HTERT RPE-1 (cell line): ENCODE data around the gene ADAM11.

ENCODE experiments used
- in situ Hi-C: fragments of 300-500 bp; cut with MboI; formaldehyde crosslinking; loops from 4 replicates; pipeline ENCODE4 v1.14.3; 2020; ENCODE audit warnings: low sequenced_read_pairs

ADAM11 gene

GRCh38 chr17:44757045-44757917, 1.5 kb upstream of the ADAM11 start:
- in situ Hi-C loops: no loop called here

- in situ Hi-C loops: no loop called here
Observed at GRCh38 chr17:44757918-44758413, 822 bp upstream of the ADAM11 start.

GRCh38 chr17:44759086-44759915, 513 bp downstream of the ADAM11 start:
- in situ Hi-C loops: no loop called here

- in situ Hi-C loops: no loop called here
Observed at GRCh38 chr17:44759916-44760243, 1.1 kb downstream of the ADAM11 start.

DNA sequence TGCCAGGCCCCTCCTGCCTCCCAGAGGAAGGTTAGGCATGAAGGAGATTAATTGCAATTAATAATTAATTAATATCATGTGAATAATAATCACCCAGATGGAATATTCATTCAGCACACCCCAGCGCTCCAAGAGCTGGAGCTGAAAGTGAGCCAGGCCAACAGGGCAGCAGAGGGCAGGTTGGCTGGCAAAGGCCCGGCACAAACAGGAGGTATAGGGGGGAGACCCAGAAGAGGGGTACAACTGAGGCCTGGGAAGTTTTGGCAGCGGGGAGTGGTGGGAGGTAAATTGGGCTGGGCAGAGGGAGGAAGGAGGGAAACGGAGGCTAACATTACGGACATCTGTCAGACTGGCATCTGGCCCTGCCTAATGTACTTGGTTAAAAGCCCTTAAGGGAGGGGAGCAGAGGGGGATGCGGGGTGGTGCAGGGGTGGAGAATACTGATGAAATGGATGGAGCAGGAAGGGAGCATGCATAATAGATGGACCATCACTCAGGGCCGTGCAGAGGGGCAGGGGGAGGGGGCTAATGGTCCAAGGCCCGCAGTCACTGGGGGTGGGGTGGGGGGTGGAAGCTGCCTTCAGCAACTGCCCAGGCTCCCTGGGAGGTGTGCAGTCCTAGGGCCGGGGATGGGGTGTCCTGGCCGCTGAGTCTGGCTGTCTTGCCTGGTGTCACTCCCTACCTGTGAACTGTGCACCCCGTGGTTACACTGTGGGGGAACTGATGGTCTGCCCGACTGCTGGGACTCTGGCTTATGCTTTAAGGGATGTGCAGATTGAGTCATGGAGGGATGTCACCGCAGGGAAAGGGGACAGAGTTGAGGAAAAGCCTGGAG, 1.9 kb downstream of the ADAM11 start:
- in situ Hi-C loops: no loop called here

DNA sequence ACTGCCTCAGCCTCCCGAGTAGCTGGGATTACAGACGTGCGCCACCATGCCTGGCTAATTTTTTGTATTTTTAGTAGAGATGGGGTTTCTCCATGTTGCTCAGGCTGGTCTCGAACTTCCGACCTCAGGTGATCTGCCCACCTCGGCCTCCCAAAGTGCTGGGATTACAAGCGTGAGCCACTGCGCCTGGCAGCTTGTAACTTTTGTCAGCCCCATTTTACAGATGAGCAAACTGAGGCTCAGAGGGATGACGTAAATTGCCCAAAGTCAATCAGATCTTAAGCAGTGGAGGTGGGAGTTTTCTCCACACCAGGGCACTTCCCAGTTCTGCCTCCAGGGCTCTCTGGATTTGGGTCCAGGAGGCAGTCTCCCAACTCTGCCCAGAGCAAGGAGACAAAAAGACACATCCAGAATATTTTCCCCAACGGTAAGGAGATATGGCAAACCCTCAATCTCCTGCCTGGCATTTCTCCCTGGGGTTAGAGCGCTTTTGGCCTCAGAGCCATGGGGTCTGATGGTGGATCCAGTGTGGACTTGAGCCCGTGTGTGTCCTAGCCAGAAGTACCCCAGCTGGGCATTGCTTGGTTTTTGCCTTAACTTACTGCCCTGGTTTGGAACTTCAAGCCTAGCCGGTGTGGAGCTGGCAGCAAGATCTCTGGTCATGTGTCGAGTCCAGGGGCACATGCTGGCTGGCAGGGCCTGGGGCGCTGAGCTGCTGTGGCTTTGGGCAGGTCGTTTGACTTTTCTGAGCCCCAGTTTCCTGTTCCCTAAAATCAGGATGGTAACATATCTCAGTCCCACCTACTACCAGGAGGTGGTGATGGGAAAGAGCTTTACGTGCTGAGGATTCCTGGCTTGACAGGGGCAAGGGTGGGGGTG, 3.4 kb downstream of the ADAM11 start:
- in situ Hi-C loops: no loop called here

DNA sequence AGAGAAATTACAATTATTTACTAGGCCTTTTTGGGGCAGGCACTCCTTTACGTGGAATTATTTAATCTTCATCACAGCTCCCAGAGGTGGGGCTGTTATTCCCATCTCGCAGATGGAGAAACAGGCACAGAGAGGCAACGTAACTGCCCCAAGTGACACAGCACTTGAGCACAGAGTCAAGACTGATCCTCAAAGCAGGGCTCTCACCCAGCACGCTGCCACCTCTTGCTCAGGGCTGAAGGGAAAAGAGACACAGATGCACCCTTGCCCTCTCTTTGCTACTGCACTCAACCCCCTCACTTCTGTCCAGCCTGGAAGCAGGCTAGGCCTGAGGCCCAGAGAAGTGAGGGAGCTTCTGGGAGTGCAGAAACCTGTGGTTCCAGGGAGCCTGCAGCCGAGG, 4.4 kb downstream of the ADAM11 start:
- in situ Hi-C loops: no loop called here

- in situ Hi-C loops: no loop called here
Observed at GRCh38 chr17:44765965-44766364, 7.2 kb downstream of the ADAM11 start.

DNA sequence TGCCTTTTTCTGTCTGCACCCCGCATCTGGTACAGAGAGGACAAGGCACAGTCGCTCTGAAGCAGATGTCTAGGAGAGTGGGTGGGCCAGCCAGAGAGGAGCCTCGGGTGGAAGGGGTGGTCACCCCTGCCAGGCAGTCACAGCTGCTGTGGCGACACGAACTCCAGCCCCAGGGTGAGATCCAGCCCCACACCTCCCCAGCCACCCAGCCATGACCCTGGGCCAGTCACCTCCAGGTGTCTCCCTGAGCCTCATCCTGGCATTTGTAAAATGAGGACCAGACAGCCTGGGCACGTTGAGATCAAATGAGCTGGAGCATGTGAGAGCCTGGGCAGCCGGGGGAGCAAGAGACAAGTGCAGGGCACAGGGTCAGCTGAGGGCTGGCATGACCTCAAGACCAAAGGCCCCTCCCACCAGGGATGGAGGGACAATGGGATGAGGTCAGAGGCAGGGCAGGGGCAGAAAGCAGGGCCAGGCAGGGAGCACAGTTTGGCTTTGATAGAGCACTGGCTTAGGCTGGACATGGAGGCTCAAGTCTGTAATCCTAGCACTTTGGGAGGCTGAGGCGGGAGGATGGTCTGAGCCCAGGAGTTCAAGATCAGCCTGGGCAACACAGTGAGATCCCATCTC, 7.7 kb downstream of the ADAM11 start:
- in situ Hi-C loops: no loop called here

- in situ Hi-C loops: no loop called here
Observed at GRCh38 chr17:44767493-44767892, 8.7 kb downstream of the ADAM11 start.

- in situ Hi-C loops: no loop called here
Observed at GRCh38 chr17:44768505-44769142, 9.8 kb downstream of the ADAM11 start.

DNA sequence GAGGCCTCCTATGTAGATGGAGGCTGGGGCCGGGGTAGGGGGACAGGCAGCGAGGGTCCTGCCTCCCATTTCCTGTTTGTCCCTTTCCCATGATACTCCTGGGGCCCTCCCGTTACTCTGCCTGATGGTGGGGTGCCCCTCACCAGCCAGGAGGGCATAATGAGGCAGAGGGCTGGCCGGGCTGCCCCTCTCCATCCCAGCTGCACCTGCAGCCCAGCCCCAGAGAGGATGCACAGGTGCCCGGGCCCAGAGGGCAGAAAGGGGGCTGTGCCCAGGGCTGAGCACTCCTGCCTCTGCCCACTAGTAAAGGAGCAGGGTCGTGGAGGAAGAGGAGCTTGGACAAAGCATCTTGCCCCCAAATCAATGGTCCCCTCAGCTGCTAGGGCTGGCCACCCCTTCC, 10.4 kb downstream of the ADAM11 start:
- in situ Hi-C loops: no loop called here

DNA sequence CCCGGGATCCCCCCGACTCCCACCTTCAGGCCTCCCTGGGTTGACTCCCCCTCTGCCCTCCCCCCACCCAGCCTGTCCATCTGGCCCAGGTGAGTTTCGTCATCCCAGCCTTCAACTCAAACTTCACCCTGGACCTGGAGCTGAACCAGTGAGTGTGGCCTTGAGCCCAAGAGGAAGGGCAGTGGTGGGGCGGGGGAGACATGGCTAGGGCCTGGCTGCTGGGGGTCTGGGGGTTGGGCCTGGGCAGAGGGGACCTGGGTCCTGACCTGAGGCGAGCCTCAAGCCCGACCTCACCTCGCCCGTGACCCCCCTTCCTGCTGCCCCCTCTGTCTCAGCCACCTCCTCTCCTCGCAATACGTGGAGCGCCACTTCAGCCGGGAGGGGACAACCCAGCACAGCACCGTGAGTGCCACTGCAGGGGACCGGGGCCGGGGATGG, 10.9 kb downstream of the ADAM11 start:
- in situ Hi-C loops: no loop called here

DNA sequence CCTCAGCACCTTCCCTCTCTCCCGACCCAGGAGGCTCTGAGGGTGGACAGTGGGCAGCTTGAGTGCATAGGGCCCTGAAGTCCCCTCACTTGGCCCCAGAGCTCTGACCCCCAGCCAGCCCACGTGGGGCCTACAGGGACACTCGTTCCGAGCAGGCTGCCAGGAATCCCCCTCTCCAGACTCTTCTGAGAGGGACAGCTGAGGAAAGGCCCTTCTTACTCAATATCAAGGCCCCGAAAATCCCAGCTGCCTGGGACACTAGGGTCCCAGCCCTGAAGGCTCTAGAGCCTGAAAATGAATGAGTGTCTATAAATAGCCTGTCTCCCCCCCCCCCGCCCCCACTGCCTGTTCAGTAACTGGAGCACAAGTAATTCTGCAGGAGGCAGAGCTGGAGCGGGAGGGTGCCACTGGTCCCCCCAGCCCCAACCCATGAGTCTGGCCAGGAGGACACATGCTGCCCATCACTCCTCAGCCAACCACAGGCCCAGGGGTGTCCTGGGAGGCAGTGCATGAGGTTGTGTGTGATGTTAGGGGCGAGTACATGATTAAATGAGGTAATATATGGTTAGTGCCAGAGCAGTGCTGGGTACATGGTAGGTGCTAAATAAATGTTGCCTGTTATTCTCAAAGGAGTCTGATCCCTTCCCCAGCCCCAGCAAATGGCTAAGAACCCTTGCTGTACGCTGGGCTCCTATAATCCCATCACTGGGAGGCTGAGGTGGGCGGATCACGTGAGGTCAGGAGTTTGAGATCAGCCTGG, 11.6 kb downstream of the ADAM11 start:
- in situ Hi-C loops: no loop called here

DNA sequence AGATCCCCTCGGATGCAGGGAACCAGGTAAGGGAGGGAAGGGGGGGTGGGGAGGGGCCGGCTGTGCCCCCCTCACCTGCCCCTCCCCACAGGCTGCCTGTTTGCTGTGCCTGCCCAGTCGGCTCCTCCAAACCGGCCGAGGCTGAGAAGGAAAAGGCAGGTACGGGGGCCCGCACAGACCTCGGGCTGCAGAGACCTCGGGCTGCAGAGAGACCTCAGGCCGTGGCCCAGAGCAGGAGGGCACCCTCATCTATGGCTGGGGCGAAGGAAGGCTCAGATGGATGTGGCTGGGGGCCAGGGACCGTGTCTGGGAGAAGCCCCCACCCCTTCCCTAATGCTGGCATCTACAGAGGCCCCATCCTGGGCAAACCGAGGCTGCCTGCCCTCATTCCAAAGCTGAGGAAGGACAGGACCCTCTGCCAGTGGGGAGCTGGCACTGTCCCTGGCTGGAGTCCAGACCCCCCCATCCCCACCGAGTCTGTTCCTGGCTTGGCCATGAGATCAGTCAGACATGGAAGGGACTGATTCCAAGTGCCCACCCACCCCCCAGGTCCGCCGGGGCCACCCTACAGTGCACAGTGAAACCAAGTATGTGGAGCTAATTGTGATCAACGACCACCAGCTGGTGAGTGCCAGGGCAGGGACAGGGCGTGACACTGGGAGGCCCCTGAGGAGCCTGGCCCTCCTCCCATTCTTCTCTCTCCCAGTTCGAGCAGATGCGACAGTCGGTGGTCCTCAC, 13.7 kb downstream of the ADAM11 start:
- in situ Hi-C loops: no loop called here

DNA sequence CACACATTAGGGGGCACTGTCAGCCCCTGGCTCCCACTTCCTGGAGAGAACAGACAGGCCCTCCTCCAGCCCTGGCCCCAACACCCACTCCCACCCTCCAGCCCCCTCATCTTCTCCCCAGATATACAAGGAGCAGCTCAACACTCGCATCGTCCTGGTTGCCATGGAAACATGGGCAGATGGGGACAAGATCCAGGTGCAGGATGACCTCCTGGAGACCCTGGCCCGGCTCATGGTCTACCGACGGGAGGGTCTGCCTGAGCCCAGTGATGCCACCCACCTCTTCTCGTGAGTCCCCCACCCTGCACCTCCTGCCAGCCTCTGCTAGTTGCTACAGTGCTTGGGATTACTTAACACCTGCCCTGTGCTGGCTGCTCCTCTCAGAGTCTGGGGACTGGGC, 14.4 kb downstream of the ADAM11 start:
- in situ Hi-C loops: no loop called here

GRCh38 chr17:44774271-44775135, 15.7 kb downstream of the ADAM11 start:
- in situ Hi-C loops: no loop called here
